Heart left ventricle (tissue), 16 donors: ENCODE measurements around the gene GPC3. TPM values are rescaled to one million over a fixed set of nuclear protein-coding genes. Genes with fewer than 3 reads are reported as not detected.

Source experiments
- ATAC-seq, 4 donors: fragments of 200-7000 bp; cut with Tn5 transposase; one replicate each; pipeline ENCODE4 v1.9.1; 2020 to 2022; ENCODE audit warnings: moderate library complexity in 4 of 4, mild to moderate bottlenecking in 3 of 4, moderate number of reproducible peaks in 1 of 4
- DNase-seq, 5 donors: peaks; one replicate each; pipeline ENCODE4 v3.0.0-alpha.2; 2020
- H3K27ac ChIP-seq, 12 donors: fragments of 200-600 bp; sonication (generic) in 4 of 12; one replicate each; pipeline versions ENCODE4 v1.5.0 to v1.8.0; 2016 to 2022; ENCODE audit warnings: mild to moderate bottlenecking in 2 of 12
- H3K27me3 ChIP-seq, 9 donors: fragments of 200-600 bp; sonication (generic) in 2 of 9; one replicate each; pipeline versions ENCODE4 v1.5.1 to v1.8.0; 2016 to 2022; ENCODE audit warnings: mild to moderate bottlenecking in 3 of 9
- H3K36me3 ChIP-seq, 9 donors: fragments of 200-600 bp; sonication (generic) in 2 of 9; one replicate each; pipeline versions ENCODE4 v1.5.0 to v1.8.0; 2018 to 2022; ENCODE audit warnings: mild to moderate bottlenecking in 2 of 9
- H3K4me1 ChIP-seq, 12 donors: fragments of 200-600 bp; sonication (generic) in 4 of 12; one replicate each; pipeline versions ENCODE4 v1.5.0 to v1.8.0; 2016 to 2022; ENCODE audit warnings: mild to moderate bottlenecking in 3 of 12
- H3K4me3 ChIP-seq, 12 donors: fragments of 200-600 bp; sonication (generic) in 4 of 12; one replicate each; pipeline versions ENCODE4 v1.5.0 to v1.8.0; 2017 to 2022; ENCODE audit warnings: mild to moderate bottlenecking in 9 of 12, moderate library complexity in 4 of 12
- H3K9me3 ChIP-seq, 12 donors: fragments of 200-600 bp; sonication (generic) in 4 of 12; one replicate each; pipeline versions ENCODE4 v1.5.0 to v1.8.0; 2016 to 2022; ENCODE audit warnings: mild to moderate bottlenecking in 1 of 12
- POLR2A ChIP-seq, 2 donors: fragments of 450-650 bp; IDR thresholded peaks; one replicate each; pipeline ENCODE4 v1.6.1; 2017; ENCODE audit warnings: antibody characterized with exemption in 2 of 2, mild to moderate bottlenecking in 2 of 2, moderate library complexity in 2 of 2
- WGBS, 4 donors: extraction: QIAGEN DNeasy Blood & Tissue Kit in 2 of 4; methylation state at CpG; one replicate each; pipeline versions ENCODE4 v1.1.5 to v1.1.7; 2013 to 2018; 5-methylcytosine and 5-hydroxymethylcytosine counted together
- intact Hi-C, 10 donors: fragments of 100-400 bp; cut with DNase I; formaldehyde crosslinking; loops; one replicate each; pipeline versions ENCODE4 v1.11.1 to v1.14.2; 2022
- polyA plus RNA-seq, 2 donors: library from polyadenylated mRNA; stranded (reverse); fragments of 200-250 nt; gene quantifications; one replicate each; pipeline ENCODE4 v1.2.3, GENCODE V29; 2013
- total RNA-seq, 9 donors: library from RNA; depleted of rRNA in 2 of 9; stranded (reverse); fragments of >200 nt in 2 of 9; fragmentation: NEBNext Ultra II Directional in 3 of 9; extraction: Animal tissue kit (Norgen Biotek cat#: 25700) in 3 of 9; gene quantifications; one replicate each; pipeline versions ENCODE4 v1.1.0 to v1.2.4, GENCODE V29; 2016 to 2023
- TF ChIP-seq, protein P1 (sequence below), 12 donors: fragments of 200-600 bp; sonication (generic) in 4 of 12; IDR thresholded peaks; one replicate each; pipeline versions ENCODE4 v1.5.0 to v1.8.0; 2018 to 2022; ENCODE audit warnings: antibody characterized with exemption in 12 of 12, mild to moderate bottlenecking in 5 of 12
- donor health status: ischemic (EF 13 %, LVEDD 7.1; RV severe dilation, severe dysfunction).
- donor health status: healthy with polysubstance abuse.
- donor health status: DM: no; HTN: yes; CAD: no.
- donor health status: DM: no; HTN: no; CAD: no.
- donor health status: ischemic (EF 25% LVEDD 6.9; RV normal size, moderate dysfunction).
- donor health status: ischemic (EF 25% LVEDD 5.7; RV mildly dilated, moderate dysfunction).
- donor health status: healthy.
- donor health status: DM: yes; HTN: yes; CAD: no.
- donor health status: ischemic (EF 35%, LVEDD 5.7; RV mildly dilated, moderate dysfunction).
- donor health status: nonischemic (EF 11% LVEDD 7.7; RV severe dilation, severe dysfunction).
- donor health status: DM: yes; HTN: yes; CAD: no.
- donor health status: PGD.
- donor health status: ischemic (EF 29% LVEDD 5.4; RV normal size, mild dysfunction).
- donor health status: nonischemic (EF 23%, LVEDD 6.1; RV moderate dilation, normal function).

The GPC3 gene
- total and polyA plus RNA-seq, 11 donors = 0.19 to 16.9 (median 2.8) TPM

DNA sequence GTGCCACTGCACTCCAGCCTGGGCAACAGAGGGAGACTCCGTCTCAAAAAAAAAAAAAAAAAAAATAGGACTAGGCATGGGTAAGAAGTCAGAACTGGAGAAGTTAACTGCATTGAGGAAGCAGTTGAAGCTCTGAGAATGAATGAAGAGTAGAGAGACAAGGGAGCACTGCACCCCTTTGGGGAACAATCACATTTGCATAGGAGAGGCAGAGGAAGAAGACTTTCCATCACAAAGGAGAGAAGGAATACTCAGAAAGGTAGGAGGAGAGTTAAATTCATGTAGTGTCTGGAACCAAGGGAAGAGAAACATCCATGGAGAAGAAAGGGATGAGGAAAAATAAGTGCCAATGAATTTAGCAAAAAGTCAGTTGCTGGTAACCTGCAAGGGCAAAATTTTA lies 72.4 kb downstream of the GPC3 start:
- Histone ChIP-seq H3K36me3 (no peaks in the 10 kb centered on the region), H3K27ac (no peak overlapping the region), H3K27me3 (peaks cover 0 to 8% (median 0%) of the 10 kb centered on the region in 9 donors), H3K9me3 (peaks cover 0 to 18% (median 0%) of the 10 kb centered on the region in 12 donors), H3K4me1 (no peaks in the 10 kb centered on the region), H3K4me3 (no peak overlapping the region)
- TF ChIP-seq, protein P1, sequence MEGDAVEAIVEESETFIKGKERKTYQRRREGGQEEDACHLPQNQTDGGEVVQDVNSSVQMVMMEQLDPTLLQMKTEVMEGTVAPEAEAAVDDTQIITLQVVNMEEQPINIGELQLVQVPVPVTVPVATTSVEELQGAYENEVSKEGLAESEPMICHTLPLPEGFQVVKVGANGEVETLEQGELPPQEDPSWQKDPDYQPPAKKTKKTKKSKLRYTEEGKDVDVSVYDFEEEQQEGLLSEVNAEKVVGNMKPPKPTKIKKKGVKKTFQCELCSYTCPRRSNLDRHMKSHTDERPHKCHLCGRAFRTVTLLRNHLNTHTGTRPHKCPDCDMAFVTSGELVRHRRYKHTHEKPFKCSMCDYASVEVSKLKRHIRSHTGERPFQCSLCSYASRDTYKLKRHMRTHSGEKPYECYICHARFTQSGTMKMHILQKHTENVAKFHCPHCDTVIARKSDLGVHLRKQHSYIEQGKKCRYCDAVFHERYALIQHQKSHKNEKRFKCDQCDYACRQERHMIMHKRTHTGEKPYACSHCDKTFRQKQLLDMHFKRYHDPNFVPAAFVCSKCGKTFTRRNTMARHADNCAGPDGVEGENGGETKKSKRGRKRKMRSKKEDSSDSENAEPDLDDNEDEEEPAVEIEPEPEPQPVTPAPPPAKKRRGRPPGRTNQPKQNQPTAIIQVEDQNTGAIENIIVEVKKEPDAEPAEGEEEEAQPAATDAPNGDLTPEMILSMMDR (IDR thresholded peaks at IDR 0.05) = no peak
- no peak for TF ChIP-seq POLR2A (IDR thresholded peaks at IDR 0.05)
- DNase-seq (no peak), ATAC-seq (no peak)
- 40 to 73% (median 70%) methylated on average over 1 of the region's 1 CpG for WGBS, 4 donors
- intact Hi-C loops = no loop called here

DNA sequence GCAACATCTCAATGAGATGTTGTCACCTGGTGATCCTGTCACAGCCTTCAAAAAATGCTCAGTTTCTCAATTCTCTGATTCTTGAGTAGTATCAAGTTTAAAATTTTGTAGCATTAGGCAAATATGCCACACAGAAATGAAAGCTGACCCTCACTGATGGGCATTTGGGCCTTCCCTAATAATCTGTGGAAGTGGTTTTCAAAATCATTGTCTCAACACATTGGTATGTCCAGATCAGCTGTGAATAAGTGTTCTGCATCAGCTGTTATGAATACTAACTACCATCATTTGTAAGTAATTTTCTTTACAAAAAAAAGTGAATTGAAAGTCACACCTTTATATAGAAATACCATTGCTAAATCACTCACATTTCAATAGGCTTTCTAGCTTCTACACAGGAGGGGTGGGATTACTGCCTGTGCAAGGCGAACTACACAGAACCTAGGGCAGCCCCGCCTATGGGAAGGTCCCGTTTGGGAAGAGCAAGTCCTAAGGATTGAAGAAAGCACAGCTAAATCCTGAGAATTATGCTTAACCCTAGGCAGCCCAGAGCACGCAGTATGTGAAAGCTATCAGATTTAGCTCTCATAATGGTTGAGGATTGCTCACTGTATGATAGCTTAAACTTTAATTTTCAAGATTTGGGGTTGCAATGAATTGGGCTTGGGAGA lies 73.4 kb downstream of the GPC3 start:
- DNase-seq (no peak), ATAC-seq (no peak)
- 47 to 68% (median 65%) methylated on average over 4 of the region's 4 CpGs for WGBS, 4 donors
- Histone ChIP-seq H3K4me1 (no peaks in the 10 kb centered on the region), H3K9me3 (peaks cover 0 to 15% (median 0%) of the 10 kb centered on the region in 12 donors), H3K36me3 (no peaks in the 10 kb centered on the region), H3K4me3 (no peak overlapping the region), H3K27ac (no peak overlapping the region), H3K27me3 (peaks cover 0 to 5% (median 0%) of the 10 kb centered on the region in 9 donors)
- intact Hi-C loops = no loop called here
- TF ChIP-seq, protein P1 (IDR thresholded peaks at IDR 0.05) = no peak
- TF ChIP-seq POLR2A (IDR thresholded peaks at IDR 0.05) = no peak

DNA sequence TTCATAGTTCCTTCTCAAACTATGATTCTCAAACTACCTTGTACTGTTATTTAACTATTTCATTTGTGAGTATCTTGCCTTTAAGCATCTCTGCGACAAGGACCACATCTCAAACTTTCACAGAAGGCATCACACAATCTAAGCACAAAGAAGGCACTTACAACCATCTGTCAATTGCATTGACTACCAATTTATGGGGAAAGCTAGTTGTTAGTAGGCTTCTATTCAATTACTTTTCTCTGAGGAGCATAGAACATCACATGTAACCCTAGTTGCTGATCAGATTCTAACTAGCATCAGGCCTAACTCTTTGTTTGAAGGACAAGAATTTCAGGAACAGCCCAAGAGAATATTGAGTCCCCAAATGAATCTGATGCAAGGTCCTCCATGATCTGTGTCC lies 74.9 kb downstream of the GPC3 start:
- 64 to 100% (median 80%) methylated on average over 1 of the region's 1 CpG for WGBS, 4 donors

DNA sequence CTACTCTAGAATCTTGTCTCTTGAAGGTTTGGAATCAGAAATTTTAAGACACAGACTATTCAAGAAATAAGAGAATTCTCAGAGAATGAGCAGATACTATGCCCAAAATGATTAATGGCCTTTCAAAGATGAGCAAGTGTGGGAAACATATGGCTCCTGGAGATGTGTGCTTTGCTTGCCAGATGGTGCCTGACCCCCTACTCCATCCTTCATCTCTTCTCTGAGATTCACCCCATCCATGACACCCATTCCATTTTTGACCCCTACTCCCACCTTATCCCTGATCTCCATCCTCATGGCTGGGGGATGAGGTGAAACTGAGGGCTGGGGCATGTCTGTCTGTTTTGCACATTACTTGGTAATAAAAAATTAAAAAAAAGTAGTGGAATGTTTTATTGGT lies 75.5 kb downstream of the GPC3 start:
- no peaks in the 10 kb centered on the region for H3K4me1 ChIP-seq
- DNase-seq = no peak
- peaks cover 0 to 18% (median 0%) of the 10 kb centered on the region in 9 donors for H3K27me3 ChIP-seq
- TF ChIP-seq, protein P1 (IDR thresholded peaks at IDR 0.05) = no peak
- TF ChIP-seq POLR2A (IDR thresholded peaks at IDR 0.05) = no peak
- no peak overlapping the region for H3K4me3 ChIP-seq
- intact Hi-C loops = no loop called here
- no peak for ATAC-seq
- peaks cover 0 to under 1% (median 0%) of the 10 kb centered on the region in 12 donors for H3K9me3 ChIP-seq
- no peak overlapping the region for H3K27ac ChIP-seq
- H3K36me3 ChIP-seq = no peaks in the 10 kb centered on the region

More for the DNA sequence above, 74.9 kb downstream of the GPC3 start:
- Histone ChIP-seq H3K4me1 (no peaks in the 10 kb centered on the region), H3K27ac (no peak overlapping the region), H3K36me3 (no peaks in the 10 kb centered on the region), H3K4me3 (no peak overlapping the region), H3K27me3 (peaks cover 0 to 14% (median 0%) of the 10 kb centered on the region in 9 donors), H3K9me3 (peaks cover 0 to 7% (median 0%) of the 10 kb centered on the region in 12 donors)
- TF ChIP-seq, protein P1 (IDR thresholded peaks at IDR 0.05) = no peak
- TF ChIP-seq POLR2A (IDR thresholded peaks at IDR 0.05) = no peak
- intact Hi-C loops = no loop called here
- DNase-seq (no peak), ATAC-seq (no peak)
